A673 (cell line): ENCODE data around the gene NAALADL2. TPM values are rescaled to one million over a fixed set of nuclear protein-coding genes. Genes with fewer than 3 reads are reported as not detected.

Experiments
- BruUV-seq: library from RNA; stranded (reverse); fragments of 400-500 nt; replicated peaks from 2 replicates; lab custom pipeline; 2021; lab: Mats Ljungman, UMichigan
- CTCF ChIA-PET: fragments of 300-600 bp; sonication (Branson Sonifier 250); formaldehyde crosslinking; loops from one replicate; lab custom pipeline; 2022; ENCODE audit warnings: antibody characterized with exemption; lab: Charles Lee
- POLR2A ChIA-PET: fragments of 300-600 bp; sonication (Branson Sonifier 250); formaldehyde crosslinking; loops from one replicate; lab custom pipeline; 2022; ENCODE audit warnings: antibody characterized with exemption; ENCODE audit not compliant: low non-redundant PET; lab: Charles Lee
- DNase-seq: peaks from one replicate; pipeline ENCODE4 v3.0.0-alpha.2; 2015; ENCODE audit warnings: low spot score
- H3K27ac ChIP-seq: fragments of 200-600 bp; sonication (generic); 2 replicates; pipeline ENCODE4 v1.5.1; 2016; ENCODE audit warnings: mixed run types, low read depth, mild to moderate bottlenecking, mixed read lengths, antibody characterized with exemption, low read length; ENCODE audit not compliant: poor library complexity, severe bottlenecking
- H3K27me3 ChIP-seq: fragments of 200-600 bp; sonication (generic); replicated peaks from 2 replicates; pipeline ENCODE4 v1.6.1; 2017; ENCODE audit warnings: mixed run types, low read depth, mild to moderate bottlenecking, mixed read lengths, antibody characterized with exemption, low read length; ENCODE audit not compliant: insufficient read depth, poor library complexity
- H3K36me3 ChIP-seq: fragments of 200-600 bp; sonication (generic); 2 replicates; pipeline ENCODE4 v1.6.1; 2016; ENCODE audit warnings: mixed run types, mild to moderate bottlenecking, mixed read lengths, antibody characterized with exemption, low read length; ENCODE audit not compliant: insufficient read depth, poor library complexity, severe bottlenecking
- H3K4me1 ChIP-seq: fragments of 200-600 bp; sonication (generic); 2 replicates; pipeline ENCODE4 v1.6.1; 2017; ENCODE audit warnings: mixed run types, mild to moderate bottlenecking, mixed read lengths, antibody characterized with exemption, low read length; ENCODE audit not compliant: insufficient read depth, poor library complexity, severe bottlenecking
- H3K4me3 ChIP-seq: fragments of 200-600 bp; sonication (generic); 2 replicates; pipeline ENCODE4 v1.5.1; 2016; ENCODE audit warnings: low read depth, mixed run types, mild to moderate bottlenecking, mixed read lengths, low read length; ENCODE audit not compliant: poor library complexity, severe bottlenecking
- H3K9me3 ChIP-seq: fragments of 200-600 bp; sonication (generic); 2 replicates; pipeline ENCODE4 v1.6.1; 2016; ENCODE audit warnings: mixed run types, low read depth, mild to moderate bottlenecking, mixed read lengths, antibody characterized with exemption, low read length; ENCODE audit not compliant: poor library complexity, severe bottlenecking
- CTCF ChIP-seq: fragments of 300-800, 200-600 bp; sonication (generic); conservative IDR thresholded peaks from 2 replicates; pipeline ENCODE4 v1.5.1; 2017; ENCODE audit warnings: low read depth, mild to moderate bottlenecking, antibody characterized with exemption, low read length, moderate library complexity, mixed read lengths
- EZH2 ChIP-seq: fragments of 200-600 bp; sonication (generic); IDR thresholded peaks from 2 replicates; pipeline ENCODE4 v1.6.1; 2017; ENCODE audit warnings: borderline replicate concordance, low read depth, mild to moderate bottlenecking, mixed read lengths, antibody characterized with exemption, low read length; ENCODE audit not compliant: poor library complexity, severe bottlenecking
- intact Hi-C: fragments of 100-400 bp; cut with micrococcal nuclease; formaldehyde crosslinking; loops from one replicate; pipeline ENCODE4 v1.10.0; 2022; ENCODE audit not compliant: unreplicated experiment
- total RNA-seq: library from RNA; stranded (reverse); gene quantifications from 2 replicates; pipeline ENCODE4 v1.2.3, GENCODE V29; 2021

NAALADL2 gene
- total RNA-seq, 1 experiment from 2014 or later = 0.64 TPM

- CTCF ChIA-PET = no interaction called here
- BruUV-seq = no TSS peak
- POLR2A ChIA-PET = no interaction called here
- H3K27me3 ChIP-seq = no peaks in the 10 kb centered on the region
- no peaks in the 10 kb centered on the region for H3K36me3 ChIP-seq
- no peaks in the 10 kb centered on the region for H3K9me3 ChIP-seq
- no peaks in the 10 kb centered on the region for H3K4me1 ChIP-seq
- no peak for TF ChIP-seq CTCF
- TF ChIP-seq EZH2 = no peak
- no peak for DNase-seq
- no peak overlapping the region for H3K27ac ChIP-seq
- intact Hi-C loops = no loop called here
- H3K4me3 ChIP-seq = no peak overlapping the region
These were observed 294.5 kb downstream of the NAALADL2 start for GRCh38 chr3:175153595-175153994.

- POLR2A ChIA-PET = no interaction called here
- CTCF ChIA-PET = no interaction called here
- no peaks in the 10 kb centered on the region for H3K9me3 ChIP-seq
- H3K4me3 ChIP-seq = no peak overlapping the region
- BruUV-seq = no TSS peak
- intact Hi-C loops = no loop called here
- H3K27ac ChIP-seq = no peak overlapping the region
- TF ChIP-seq EZH2 (no peak), CTCF (no peak)
- no peak for DNase-seq
- H3K4me1 ChIP-seq = no peaks in the 10 kb centered on the region
- H3K36me3 ChIP-seq = no peaks in the 10 kb centered on the region
- H3K27me3 ChIP-seq = no peaks in the 10 kb centered on the region
These were observed 296.0 kb downstream of the NAALADL2 start for GRCh38 chr3:175155172-175155571.

- H3K4me1 ChIP-seq = no peaks in the 10 kb centered on the region
- H3K27me3 ChIP-seq = no peaks in the 10 kb centered on the region
- BruUV-seq = no TSS peak
- H3K9me3 ChIP-seq = no peaks in the 10 kb centered on the region
- no peaks in the 10 kb centered on the region for H3K36me3 ChIP-seq
- TF ChIP-seq CTCF (no peak), EZH2 (no peak)
- ChIA-PET CTCF (no interaction called here), POLR2A (no interaction called here)
- no peak overlapping the region for H3K4me3 ChIP-seq
- intact Hi-C loops = no loop called here
- H3K27ac ChIP-seq = no peak overlapping the region
- DNase-seq = no peak
These were observed 300.1 kb downstream of the NAALADL2 start for GRCh38 chr3:175159202-175159601.
